PC-9 (cell line): Measurements from ENCODE around the gene NPHS1.

Experiments
- CTCF ChIP-seq: fragments of 200-600 bp; sonication (generic); conservative IDR thresholded peaks from 2 replicates; pipeline ENCODE4 v1.6.1; 2017; ENCODE audit warnings: mixed run types, antibody characterized with exemption, mild to moderate bottlenecking, moderate library complexity
- EZH2 ChIP-seq: fragments of 200-600 bp; sonication (generic); IDR thresholded peaks from 2 replicates; pipeline ENCODE4 v1.8.0; 2017; ENCODE audit warnings: antibody characterized with exemption, low read depth

GRCh38 chr19:35885904-35886303 lies 33.6 kb upstream of the NPHS1 start:
- TF ChIP-seq CTCF (no peak), EZH2 (no peak)
